GM21786 (cell line): Measurements from ENCODE around the gene PFKFB1.

Source experiments
- ATAC-seq: cut with Tn5 transposase; IDR thresholded peaks from one replicate; pipeline ENCODE4 v1.9.1; 2021; ENCODE audit not compliant: unreplicated experiment

Gene PFKFB1

DNA sequence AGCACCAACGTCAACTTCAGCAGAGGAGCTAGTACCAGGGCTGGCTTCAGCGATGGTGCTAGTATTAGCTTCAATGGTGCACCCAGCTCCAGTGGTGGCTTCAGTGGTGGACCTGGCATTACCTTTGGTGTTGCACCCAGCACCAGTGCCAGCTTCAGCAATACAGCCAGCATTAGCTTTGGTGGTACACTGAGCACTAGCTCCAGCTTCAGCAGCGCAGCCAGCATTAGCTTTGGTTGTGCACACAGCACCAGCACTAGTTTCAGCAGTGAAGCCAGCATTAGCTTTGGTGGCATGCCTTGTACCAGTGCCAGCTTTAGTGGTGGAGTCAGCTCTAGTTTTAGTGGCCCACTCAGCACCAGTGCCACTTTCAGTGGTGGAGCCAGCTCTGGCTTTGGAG, 65.1 kb downstream of the PFKFB1 start:
- ATAC-seq = no peak

DNA sequence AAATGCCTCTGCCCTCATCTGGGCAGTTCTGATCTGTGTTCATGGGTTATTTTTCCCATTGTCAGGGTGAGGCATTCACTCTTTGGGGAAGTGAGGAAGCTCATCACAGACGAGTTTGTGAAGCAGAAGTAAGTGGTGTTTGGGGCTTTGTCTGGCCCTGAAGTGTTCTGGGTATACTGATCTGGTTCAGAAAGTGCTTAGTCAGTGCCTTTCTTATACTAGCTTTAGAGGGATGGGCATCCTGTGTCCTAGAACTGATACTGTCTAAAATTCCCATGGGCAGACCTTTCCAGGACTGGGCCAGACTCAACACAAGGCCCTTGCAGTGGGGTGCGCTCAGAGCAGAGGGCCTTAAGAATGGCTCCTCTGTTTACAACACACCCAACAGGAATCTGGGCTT, 67.0 kb downstream of the PFKFB1 start:
- ATAC-seq = no peak

DNA sequence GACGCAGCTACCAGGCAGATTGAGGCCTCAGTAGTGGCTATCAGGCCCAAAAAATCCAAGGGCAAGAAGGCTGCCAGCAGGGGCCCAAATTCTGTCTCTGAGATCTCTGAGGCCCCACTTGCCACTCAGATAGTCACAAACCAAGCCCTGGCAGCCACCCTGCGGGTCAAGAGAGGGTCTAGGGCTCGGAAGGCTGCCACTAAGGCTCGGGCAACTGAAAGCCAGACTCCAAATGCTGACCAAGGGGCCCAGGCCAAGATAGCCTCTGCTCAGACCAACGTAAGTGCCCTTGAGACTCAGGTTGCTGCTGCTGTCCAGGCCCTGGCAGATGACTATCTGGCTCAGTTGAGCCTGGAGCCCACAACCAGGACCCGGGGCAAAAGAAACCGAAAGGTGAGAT, 70.6 kb downstream of the PFKFB1 start:
- no peak for ATAC-seq

DNA sequence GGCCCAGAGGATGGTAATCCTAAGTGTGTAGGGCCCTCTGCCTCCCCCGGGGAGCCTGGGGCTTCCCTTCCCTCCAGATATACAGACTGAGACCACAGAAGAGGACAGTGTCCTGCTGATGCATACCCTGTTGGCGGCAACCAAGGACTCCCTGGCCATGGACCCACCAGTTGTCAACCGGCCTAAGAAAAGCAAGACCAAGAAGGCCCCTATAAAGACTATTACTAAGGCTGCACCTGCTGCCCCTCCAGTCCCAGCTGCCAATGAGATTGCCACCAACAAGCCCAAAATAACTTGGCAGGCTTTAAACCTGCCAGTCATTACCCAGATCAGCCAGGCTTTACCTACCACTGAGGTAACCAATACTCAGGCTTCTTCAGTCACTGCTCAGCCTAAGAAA, 71.4 kb downstream of the PFKFB1 start:
- no peak for ATAC-seq

DNA sequence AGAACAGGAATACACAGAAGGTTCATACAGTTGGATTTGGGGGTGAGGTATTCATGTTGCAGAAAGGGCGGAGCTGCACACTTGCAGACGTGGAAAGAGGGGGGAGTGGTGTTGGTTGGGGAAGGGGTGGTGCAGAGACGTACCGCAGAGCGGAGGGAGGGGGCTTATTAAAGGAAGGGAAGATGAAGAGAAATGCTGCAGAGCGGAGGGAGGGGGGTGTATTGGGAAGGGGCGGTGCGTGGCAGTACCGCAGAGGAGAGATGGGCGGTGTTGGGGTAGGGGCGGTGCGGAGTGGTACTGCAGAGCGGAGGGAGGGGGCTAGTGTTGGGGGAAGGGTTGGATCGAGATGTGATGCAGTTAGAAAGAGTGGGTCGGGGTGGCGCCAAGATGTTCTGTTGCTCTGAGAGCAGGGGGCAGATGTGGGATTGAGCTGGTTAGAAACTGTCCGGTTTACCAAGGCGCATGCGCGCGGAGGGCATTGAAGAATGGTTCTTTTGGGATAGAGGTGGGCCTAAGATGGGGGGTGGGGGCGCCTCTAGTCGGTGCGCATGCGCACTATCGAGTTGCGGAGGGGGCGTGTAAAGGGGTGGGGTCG, 72.5 kb downstream of the PFKFB1 start:
- peak; percentile 68 for ATAC-seq

DNA sequence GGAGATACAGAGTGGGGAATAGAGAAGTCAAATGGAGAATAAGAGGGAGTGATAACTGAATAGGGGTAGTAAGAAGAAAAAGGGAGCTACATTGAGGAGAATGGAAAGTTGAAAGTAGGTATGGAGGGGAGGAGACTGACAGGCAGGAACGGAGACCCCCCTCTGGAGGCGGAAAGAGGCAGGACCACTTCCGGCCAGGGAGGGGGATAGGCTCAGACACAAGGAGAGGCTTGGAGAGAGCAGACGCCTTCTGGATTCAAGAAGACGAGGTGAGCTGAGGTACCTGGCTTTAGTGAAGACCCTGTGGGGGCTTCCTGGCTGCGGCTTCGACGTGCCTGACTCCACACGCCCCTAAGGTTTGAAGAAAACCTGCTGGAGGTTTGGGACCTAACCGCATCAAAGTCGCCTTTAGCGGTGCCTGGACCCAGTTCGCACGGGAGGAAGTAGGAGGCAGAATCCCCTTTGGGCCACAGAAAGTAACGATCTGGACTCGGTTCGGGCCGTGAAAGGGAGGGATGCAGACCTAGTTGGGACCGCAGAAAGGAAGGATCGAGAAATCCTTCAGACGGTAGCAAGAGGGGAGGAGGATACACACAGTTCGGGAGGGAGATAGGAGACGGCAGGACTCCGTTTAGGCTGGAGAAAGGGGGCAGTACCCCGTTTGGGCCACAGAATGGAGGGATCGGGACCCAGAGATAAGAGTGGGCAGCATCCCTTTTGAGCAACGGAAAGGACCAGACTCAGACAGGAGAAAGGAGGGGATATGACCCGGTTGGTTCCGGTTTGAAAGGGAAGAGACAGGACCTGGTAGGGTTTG, 73.2 kb downstream of the PFKFB1 start, which contains the start of gene TRO:
TRO (plus strand) TSS at position 215 of the 817 bp plus-strand sequence. CDS start 1,423 bp downstream, outside the sequence.
- ATAC-seq = no peak

DNA sequence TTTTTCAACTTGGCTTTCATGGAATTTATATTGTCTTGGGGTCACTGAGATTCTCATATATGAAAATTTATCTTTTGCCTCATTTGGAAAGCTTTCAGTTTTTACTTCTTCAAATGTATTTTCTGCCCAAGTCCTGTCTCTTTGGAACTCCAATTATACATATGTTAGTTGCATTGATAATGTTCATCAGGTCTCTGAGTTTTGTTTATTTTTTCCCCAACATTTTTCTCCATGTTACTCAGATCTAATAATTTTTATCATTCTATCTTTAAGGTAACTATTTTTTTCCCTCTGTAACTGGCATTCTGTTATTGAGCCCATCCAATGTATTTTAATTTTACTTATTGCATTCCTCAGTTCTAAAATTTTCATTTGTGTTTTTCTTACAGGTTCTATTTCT, 84.0 kb downstream of the PFKFB1 start:
- no peak for ATAC-seq

DNA sequence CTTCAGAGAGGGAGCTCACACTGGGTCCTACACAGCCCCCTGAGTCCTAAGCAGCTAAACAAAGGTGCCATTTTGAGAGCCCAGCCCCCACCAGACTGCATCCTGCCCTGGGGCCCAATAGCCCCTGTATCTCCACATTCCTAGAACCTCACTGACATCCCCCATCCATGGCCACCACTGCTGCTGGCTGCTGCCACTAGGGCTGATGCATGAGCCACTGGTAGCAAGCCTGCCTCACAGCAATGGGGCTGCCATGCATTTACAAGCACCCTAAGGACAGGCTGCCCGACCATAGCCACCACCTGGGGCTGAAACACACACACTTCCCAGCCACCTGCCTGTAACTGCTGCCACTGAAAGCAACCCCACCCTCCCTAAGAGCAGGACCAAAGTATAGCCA, 99.8 kb downstream of the PFKFB1 start:
- no peak for ATAC-seq

DNA sequence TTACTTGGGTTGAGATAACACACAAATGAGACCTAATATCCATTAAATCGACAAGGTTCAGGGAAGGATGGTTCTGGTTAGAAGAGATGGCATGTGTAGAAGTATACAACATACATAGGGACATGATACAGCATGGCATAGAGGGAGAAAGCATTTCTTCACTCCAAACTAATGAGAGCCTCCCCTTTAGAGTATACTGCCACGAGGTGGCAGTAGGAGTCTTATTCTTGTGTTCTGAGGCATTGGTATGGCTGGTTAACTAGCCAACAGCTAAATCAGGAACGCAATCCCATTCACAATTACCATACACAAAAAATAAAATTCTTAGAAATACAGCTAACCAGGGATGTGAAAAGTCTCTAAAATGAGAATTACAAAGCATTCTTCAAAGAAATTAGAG, 102.4 kb downstream of the PFKFB1 start:
- no peak for ATAC-seq

DNA sequence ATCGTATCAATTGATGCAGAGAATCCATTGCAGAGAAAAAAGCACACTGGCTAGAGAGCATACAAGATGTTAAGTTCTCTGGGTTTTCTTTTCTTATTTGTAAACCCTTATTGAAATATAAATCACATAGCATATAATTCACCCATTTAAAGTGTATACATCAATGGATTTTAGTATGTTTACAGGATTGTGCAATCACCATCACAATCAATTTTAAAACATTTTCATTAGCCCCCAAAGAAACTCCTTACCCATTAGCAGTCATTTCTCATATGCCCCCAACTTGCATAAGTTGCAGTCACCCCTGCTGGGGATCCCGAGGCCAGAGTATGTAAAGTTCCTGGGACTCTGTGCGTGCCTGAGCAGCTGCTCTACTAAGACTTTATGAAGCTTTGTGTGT, 108.2 kb downstream of the PFKFB1 start:
- ATAC-seq = no peak
